A204.1 (cell line): Measurements from ENCODE around the gene FAM120B.

Source experiments
- FAIRE-seq: peaks from 2 replicates; lab custom pipeline; 2012; peaks lifted over from hg19 to GRCh38; lab: Jason Lieb, UNC

FAM120B gene

GRCh38 chr6:170420791-170421776 is 114.5 kb downstream of the FAM120B start:
- FAIRE-seq, result no peak

DNA sequence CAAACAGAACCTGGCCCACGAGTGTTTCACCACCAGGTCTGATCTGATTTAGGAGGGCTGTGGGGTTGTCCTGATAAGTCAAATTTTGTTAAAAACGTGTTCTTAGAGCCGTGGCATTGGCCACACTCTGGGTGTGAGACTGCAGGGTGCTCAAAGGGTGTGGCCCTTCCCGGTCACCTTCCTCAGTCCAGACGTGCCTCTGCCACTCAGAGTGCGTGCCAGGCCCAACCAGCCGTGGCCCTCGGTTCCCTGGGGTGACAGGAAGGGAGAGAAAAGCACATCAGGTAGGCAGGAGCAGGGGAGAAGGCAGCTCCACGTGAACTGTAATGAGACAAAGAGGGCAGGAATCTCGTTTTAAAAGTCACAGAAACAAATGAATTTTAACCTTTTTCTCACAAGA is 115.4 kb downstream of the FAM120B start:
- FAIRE-seq, result no peak

GRCh38 chr6:170423030-170423429 is 116.5 kb downstream of the FAM120B start:
- FAIRE-seq, result no peak

GRCh38 chr6:170423814-170424603 is 117.5 kb downstream of the FAM120B start:
- no peak for FAIRE-seq

DNA sequence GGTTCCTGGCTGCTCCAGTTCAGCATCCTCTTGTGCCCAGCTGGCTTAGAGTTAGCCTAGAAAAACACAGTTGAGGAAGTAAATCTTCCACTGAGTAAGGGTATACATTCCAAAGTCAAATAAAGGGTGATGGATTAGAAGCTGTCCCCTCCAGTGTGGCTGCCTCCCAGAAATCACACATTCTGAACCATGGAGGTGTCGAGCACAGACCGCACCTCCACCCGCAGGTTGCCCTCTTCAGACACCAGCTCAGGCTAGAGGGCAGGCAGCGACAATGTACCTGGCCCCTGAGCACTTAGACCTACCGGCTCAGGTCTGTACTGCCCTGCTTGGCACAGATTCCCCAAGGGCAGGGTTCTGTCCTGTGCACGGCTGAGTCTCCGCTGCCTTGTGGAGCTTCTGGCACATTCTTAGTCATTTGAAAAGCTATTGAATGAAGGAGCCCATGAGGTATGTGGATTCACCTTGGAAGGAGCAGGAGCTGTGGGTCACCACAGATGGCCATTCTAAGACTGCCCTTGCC is 118.1 kb downstream of the FAM120B start:
- no peak for FAIRE-seq

DNA sequence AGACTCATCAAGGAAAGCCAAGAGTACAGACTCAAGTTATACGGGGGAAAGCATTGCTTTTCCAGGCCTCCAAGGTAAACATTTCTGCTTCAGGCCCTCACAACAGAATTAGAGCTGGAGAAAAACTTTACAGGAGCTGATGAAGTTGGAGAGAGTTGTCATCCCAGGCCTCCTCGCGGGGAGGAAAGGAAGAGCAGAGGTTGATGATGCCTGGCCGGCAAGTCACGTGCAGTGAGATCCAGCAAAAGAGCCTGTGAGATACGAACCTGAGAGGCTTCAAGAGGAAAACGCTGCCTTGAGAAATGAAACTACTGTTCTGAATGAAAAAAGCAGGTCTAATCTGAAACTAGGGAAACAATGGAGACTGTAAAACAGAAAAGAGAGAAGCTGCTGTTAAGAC is 122.9 kb downstream of the FAM120B start:
- FAIRE-seq, result no peak

DNA sequence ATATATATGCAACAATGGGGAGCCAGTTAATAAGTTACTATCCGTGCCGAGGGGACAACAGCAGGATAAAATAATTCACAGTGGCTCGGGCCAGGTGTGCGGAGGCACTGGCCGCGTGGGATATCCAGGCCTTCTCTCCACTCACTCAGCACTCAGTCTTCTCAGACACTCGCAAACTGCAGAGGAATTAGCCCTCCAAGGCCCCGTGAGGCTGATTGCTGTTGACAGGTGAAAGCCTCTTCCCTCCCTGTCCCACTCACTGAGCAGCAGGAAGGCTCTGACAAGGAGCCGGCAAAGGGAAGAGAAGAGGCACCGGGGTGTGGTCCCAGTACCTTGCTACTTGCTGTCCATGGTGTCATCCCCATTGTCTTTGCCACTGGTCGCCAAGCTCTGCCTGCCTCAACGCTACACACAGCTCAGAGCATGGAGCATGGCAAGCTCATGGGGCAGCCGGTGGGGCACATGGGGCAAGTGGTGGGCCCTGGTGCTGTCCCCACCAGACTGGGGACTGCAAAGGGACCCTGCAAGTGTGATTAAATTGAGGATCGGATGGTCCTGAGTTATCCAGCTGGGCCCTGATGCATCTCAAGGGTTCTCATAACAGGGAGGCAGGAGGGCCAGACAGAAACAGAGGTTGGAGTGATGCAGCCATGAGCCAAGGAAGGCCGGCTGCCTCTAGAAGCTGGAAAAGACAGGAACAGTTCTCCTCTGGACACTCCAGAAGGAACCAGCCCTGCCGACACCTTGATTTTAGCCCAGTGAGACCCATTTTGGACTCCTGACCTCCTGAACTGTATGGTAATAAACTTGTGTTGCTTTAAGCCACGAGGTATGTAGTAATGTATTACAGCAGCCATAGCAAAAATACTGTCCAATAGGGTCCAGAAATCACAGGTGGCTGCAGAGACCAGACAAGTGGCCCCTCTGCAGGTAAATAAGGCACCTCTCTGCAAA is 126.9 kb downstream of the FAM120B start:
- no peak for FAIRE-seq

DNA sequence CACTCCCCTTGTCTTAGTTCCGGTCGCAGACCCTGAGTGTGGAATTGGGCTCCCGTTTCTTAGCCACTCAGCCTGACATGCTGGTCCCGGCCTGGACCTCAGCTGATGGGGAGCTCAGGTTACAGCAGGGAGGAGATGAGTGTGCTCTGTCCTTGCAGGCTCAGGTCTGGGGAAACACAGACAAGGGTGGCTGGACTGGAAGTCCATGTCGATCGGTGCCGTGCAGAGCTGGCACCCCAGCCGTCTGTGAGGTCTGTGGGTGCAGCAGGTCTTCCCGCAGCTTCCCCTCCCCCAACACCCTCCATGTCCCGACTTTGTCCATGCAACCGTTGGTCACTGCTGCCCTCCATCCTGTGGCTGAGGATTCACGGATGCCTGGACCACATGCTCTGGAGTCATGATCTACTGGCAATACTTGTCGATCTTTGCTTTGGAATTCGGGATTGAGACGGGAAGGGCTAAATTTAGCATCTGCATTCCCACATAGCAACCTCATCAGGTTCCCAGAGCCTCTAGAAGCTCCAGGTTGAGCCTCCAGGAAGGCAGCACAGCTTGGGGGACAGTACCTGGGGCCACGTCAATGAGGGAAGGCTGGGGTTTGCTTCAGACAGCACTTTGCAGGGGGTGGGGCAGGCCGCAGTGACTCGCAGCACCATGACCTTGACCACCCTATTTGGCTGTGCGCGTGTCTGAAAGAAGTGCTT is 127.7 kb downstream of the FAM120B start:
- no peak for FAIRE-seq

DNA sequence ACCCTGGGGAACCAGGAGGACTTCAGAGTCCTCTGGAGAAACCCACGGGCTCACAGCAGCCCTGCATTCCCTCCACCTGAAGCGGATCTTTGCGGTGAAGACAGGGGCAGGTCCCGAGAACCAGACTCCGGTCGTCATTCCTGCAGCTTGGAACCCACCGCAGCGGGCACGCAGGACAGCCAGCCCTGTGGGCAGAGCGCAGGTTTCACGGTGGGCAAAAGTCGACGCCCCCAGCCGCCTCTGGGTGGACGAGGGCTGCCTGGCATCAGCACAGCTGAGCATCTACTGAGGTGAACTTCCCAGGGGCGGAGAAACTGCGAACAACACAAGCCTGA is 128.2 kb downstream of the FAM120B start:
- no peak for FAIRE-seq

DNA sequence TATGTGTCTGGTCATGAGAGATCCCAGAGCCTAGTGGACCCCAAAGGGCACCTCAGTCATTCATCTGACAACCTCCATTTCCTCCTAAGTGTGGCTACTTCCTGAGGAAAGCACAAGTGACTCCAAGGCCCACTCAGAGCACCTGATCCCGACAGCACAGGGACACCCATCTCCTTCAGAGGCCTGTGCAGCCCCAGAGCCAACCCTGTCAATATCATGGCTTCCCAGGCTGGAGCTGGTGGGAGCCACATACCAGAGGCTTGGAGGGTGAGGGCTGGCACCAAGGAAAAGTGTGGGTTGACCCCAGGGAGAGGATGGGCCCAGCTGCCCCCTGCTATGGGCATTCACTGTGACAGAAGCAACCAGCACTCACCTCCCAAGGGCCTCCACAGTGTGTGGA is 129.2 kb downstream of the FAM120B start:
- no peak for FAIRE-seq

DNA sequence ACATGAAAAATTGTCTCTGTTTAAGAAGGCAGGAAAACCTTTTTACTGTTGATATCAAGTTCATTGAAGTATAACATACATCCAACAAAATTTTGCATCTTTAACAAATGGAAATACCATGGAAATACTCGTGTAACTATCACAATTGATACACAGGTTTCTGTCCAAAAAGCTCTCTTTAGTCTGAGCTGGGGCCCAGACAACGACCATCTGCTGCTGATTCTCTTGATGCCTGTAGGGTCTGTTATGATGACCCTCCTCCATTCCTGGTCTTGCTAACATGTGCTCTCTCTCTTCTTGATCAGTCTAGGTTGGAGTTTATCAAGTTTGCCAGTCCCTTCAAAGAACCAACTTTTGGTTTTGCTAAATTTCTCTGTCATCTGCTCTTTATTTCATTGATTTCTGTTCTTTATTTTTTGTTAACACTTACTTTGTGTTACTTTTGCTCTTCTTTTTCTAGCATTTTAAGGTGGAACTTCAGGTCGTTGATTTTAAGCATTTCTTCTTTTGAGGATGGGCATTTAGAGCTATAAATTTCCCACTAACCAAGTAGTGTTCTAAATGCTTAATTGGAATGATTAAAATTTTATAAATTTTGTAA is 129.8 kb downstream of the FAM120B start:
- no peak for FAIRE-seq

- no peak for FAIRE-seq
These were observed 131.3 kb downstream of the FAM120B start for GRCh38 chr6:170437719-170438401.

- no peak for FAIRE-seq
These were observed 131.8 kb downstream of the FAM120B start for GRCh38 chr6:170438402-170438753.

DNA sequence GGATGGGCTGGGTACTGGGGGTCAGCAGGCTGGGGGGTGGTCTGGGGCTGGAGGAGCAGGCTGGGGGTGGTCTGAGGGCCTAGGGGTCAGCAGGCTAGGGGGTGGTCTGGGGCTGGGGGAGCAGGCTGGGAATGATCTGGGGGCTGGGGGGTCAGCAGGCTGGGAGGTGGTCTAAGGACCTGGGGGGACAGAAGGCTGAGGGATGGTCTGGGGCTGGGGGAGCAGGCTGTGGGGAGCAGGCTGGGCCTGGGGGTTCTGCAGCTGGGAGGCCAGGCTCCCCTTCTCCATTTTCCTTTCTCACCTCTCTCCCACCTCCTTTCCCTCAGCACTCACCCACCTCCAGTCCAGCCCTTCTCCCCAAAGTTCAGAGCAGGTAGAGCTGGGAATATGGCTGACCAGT is 132.3 kb downstream of the FAM120B start:
- FAIRE-seq, result no peak

DNA sequence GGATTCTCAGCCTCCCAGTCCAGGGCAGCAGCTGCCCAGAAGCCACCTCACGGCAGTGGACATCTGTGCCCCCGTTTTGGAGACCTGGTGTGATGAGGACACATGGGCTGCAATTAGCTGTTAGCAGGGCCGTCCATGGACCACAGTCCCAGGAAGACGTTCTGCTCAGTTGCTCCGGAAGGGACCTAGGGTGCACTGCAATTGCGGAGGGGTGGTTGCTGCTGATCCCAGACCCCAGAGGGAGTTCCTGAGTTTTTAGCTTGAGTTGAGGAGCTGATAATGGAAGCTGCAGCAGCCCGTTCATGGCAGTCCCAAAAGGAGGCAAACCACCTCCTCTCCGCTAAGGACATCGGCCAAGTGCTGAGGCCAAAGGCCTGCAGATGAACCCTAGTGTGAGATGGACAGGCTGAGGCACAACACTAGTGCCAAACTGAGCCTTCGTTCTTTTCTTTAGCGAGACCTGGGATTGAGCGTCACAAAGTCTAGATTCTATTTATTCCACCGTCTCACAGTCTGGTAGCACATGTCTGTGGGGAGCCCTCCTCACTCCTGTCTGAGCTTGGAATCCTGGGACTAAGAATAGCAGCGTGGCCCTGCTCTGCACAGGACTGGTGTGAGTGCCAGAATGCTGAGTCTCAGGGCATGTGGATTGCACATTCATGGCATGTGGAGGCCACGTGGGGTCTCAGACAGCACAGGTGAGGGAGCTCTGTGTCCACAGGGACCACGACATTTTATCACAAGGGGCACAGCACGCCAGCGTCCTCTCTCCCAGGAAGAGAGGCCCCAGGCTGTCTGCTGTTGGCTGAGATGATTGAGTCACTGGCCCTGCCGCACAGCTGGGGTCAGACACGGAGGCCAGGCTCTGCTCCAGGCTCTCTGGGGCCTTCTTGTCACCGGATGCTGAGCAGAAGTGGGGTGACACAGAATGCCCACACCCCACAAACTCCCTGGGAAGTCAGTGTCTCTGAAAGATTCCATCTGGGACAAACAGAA is 133.1 kb downstream of the FAM120B start:
- no peak for FAIRE-seq

DNA sequence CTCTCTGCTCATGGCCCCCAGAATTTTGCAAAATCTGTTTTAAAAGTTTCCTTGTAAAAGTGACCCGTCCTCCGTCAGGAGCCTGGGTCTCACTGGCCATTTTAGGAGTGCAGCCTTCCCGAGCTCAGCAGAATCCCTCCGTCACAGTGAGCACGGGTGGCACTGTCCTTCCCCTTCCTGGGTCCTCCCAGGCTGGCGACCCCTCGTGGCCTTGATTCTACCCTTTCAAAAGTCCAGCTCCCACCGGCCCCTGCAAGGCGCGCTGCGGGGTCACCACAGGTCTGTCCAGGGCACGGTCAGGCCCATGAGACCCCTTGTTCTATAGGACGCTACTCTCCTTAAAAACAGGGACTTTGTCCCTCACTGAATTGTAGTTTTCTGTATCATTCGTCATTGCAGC is 133.9 kb downstream of the FAM120B start:
- no peak for FAIRE-seq

DNA sequence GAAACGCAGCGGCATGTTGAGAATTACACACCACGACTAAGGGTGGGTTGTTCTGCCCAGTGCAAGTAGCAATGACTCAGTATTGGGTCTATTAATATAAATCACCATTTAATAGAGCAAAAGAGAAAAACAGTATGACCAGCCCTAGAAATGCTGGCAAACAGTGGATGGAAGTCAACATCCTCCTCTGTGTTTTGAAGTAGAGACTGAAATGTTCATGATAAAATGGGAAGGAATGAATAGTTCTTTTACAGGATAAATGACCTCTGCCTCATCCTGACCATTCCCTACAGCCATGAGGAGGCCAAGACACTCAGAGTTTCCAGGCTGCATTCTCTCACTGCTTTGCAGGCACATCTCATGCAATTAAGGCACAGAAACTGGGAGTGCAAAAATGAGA is 134.8 kb downstream of the FAM120B start:
- no peak for FAIRE-seq

- FAIRE-seq, result no peak
These were observed 136.0 kb downstream of the FAM120B start for GRCh38 chr6:170442596-170442995.

GRCh38 chr6:170443151-170443662 is 136.6 kb downstream of the FAM120B start:
- FAIRE-seq, result no peak
